Vagina (tissue), 2 donors: Measurements from ENCODE around the gene HDAC10. TPM values are rescaled to one million over a fixed set of nuclear protein-coding genes. Genes with fewer than 3 reads are reported as not detected.

Experiments
- DNase-seq, 2 donors: peaks; one replicate each; pipeline ENCODE4 v3.0.0-alpha.2; 2017; ENCODE audit errors: extremely low spot score in 2 of 2
- H3K27ac ChIP-seq: fragments of 200-600 bp; sonication (generic); one replicate; pipeline ENCODE4 v1.5.1; 2019
- H3K27me3 ChIP-seq: fragments of 200-600 bp; sonication (generic); one replicate; pipeline ENCODE4 v1.5.1; 2019
- H3K36me3 ChIP-seq, 2 donors: fragments of 200-600 bp; sonication (generic); one replicate each; pipeline ENCODE4 v1.5.1; 2017 to 2019
- H3K4me1 ChIP-seq: fragments of 200-600 bp; sonication (generic); one replicate; pipeline ENCODE4 v1.5.1; 2019
- H3K4me3 ChIP-seq, 2 donors: fragments of 200-600 bp; sonication (generic); 1 replicate in 1 of 2; 2 replicates in 1 of 2; pipeline ENCODE4 v1.5.1; 2016 to 2019
- H3K9me3 ChIP-seq: fragments of 200-600 bp; sonication (generic); one replicate; pipeline ENCODE4 v1.5.1; 2019
- POLR2A ChIP-seq, 2 donors: fragments of 450-650 bp; IDR thresholded peaks; one replicate each; pipeline ENCODE4 v1.6.1; 2017; ENCODE audit warnings: antibody characterized with exemption in 2 of 2, mild to moderate bottlenecking in 2 of 2, moderate library complexity in 2 of 2
- POLR2AphosphoS5 ChIP-seq, 2 donors: sonication (generic); formaldehyde crosslinking; IDR thresholded peaks; one replicate each; pipeline ENCODE4 v1.9.0; 2017; ENCODE audit warnings: antibody characterized with exemption in 2 of 2, mild to moderate bottlenecking in 2 of 2, low read depth in 1 of 2; ENCODE audit not compliant: insufficient read depth in 1 of 2
- intact Hi-C: fragments of 100-400 bp; cut with DNase I; formaldehyde crosslinking; loops from one replicate; pipeline ENCODE4 v1.15.1; 2023
- total RNA-seq: library from RNA; depleted of rRNA; stranded (reverse); fragments of >200 nt; gene quantifications from one replicate; pipeline ENCODE4 v1.2.3, GENCODE V29; 2016
- TF ChIP-seq, protein P1 (sequence below), 3 experiments: fragments of 450-650 bp in 2 of 3; fragments of 200-600 bp in 1 of 3; sonication (generic) in 1 of 3; IDR thresholded peaks; one replicate each; pipeline ENCODE4 v1.5.1; 2017 to 2019; ENCODE audit warnings: antibody characterized with exemption in 3 of 3, mild to moderate bottlenecking in 2 of 3, moderate library complexity in 2 of 3

The HDAC10 gene
- total RNA-seq, 1 donor from 2014 or later: 29.2 TPM

DNA sequence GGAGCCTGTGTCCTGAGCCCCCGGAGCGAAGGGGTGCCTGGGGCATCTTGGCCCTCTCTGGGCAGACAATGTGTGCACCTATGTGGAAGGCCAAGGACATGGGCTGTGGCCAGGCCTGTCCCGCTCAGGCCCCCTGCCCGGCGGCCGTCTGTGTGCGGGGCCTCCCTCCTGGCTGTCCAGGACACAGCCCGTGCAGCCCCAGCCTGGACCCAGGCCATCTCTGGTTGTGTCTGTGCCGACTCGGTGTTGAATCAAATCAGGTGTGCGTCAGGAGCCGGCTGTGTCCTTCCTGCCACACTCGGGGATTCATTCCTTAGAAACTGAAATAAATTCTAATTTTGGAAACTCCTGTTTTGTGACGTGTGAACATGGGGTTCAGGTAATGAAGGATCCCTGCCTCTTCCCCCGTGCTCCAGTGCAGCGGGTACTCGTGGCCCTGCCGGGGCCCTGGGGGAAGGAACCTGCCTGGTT lies 51.8 kb downstream of the HDAC10 start:
- Histone ChIP-seq H3K4me1 (peaks cover 32% of the 10 kb centered on the region), H3K36me3 (peaks cover 0 to 25% of the 10 kb centered on the region in 2 donors), H3K27ac (no peak overlapping the region), H3K4me3 (no peak overlapping the region), H3K27me3 (no peaks in the 10 kb centered on the region), H3K9me3 (no peaks in the 10 kb centered on the region)
- no peak for DNase-seq
- TF ChIP-seq, protein P1, sequence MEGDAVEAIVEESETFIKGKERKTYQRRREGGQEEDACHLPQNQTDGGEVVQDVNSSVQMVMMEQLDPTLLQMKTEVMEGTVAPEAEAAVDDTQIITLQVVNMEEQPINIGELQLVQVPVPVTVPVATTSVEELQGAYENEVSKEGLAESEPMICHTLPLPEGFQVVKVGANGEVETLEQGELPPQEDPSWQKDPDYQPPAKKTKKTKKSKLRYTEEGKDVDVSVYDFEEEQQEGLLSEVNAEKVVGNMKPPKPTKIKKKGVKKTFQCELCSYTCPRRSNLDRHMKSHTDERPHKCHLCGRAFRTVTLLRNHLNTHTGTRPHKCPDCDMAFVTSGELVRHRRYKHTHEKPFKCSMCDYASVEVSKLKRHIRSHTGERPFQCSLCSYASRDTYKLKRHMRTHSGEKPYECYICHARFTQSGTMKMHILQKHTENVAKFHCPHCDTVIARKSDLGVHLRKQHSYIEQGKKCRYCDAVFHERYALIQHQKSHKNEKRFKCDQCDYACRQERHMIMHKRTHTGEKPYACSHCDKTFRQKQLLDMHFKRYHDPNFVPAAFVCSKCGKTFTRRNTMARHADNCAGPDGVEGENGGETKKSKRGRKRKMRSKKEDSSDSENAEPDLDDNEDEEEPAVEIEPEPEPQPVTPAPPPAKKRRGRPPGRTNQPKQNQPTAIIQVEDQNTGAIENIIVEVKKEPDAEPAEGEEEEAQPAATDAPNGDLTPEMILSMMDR (IDR thresholded peaks at IDR 0.05): no peak
- intact Hi-C loops: loop anchor here (10.0 kb wide), 1 partner anchor 274 kb away; no protein-coding TSS in a partner anchor

GRCh38 chr22:50198624-50199017 lies 52.4 kb downstream of the HDAC10 start:
- H3K27ac ChIP-seq: no peak overlapping the region
- peaks cover 0 to 24% of the 10 kb centered on the region in 2 donors for H3K36me3 ChIP-seq
- H3K9me3 ChIP-seq: no peaks in the 10 kb centered on the region
- H3K4me3 ChIP-seq: no peak overlapping the region
- H3K4me1 ChIP-seq: peaks cover 32% of the 10 kb centered on the region
- intact Hi-C loops: loop anchor here (10.0 kb wide), 1 partner anchor 274 kb away; no protein-coding TSS in a partner anchor
- no peak for DNase-seq
- no peaks in the 10 kb centered on the region for H3K27me3 ChIP-seq
- TF ChIP-seq, protein P1 (IDR thresholded peaks at IDR 0.05): no peak
- TF ChIP-seq POLR2A (IDR thresholded peaks at IDR 0.05): no peak
- TF ChIP-seq POLR2AphosphoS5 (IDR thresholded peaks at IDR 0.05; ENCODE audit: insufficient read depth in 1 of 2, low read depth in 1 of 2): no peak

DNA sequence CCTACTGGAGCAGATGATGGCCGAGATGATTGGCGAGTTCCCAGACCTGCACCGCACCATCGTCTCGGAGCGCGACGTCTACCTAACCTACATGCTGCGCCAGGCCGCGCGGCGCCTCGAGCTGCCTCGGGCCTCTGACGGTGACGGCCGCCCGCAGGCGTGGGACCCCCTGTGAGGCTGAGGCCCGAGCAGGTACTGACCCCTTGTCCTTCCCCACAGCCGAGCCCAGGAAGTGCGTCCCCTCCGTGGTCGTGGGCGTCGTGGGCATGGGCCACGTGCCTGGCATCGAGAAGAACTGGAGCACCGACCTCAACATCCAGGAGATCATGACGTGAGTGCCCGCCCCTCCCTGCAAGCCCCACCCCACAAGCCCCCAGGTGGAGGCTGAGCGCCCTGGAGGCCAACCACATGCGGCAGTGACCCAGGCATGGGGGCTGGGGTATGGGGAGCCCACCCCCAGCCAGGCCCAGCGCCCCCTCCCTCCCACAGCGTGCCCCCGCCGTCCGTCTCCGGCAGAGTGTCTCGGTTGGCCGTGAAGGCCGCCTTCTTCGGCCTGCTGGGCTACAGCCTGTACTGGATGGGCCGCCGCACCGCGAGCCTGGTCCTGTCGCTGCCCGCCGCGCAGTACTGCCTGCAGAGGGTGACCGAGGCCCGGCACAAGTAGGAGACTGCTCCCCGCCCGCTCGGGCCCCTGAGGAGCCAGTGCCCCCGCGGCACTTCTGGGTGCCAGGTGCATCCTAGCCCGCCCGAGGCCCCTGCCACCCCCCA lies 53.0 kb downstream of the HDAC10 start:
- H3K27me3 ChIP-seq: no peaks in the 10 kb centered on the region
- DNase-seq: no peak
- no peaks in the 10 kb centered on the region for H3K9me3 ChIP-seq
- H3K4me3 ChIP-seq: no peak overlapping the region
- H3K4me1 ChIP-seq: peaks cover 34% of the 10 kb centered on the region
- H3K27ac ChIP-seq: no peak overlapping the region
- H3K36me3 ChIP-seq: peaks cover 0 to 24% of the 10 kb centered on the region in 2 donors
- intact Hi-C loops: loop anchor here (10.0 kb wide), 1 partner anchor 273 kb away; no protein-coding TSS in a partner anchor
- TF ChIP-seq POLR2A (IDR thresholded peaks at IDR 0.05): no peak
- TF ChIP-seq POLR2AphosphoS5 (IDR thresholded peaks at IDR 0.05; ENCODE audit: insufficient read depth in 1 of 2, low read depth in 1 of 2): no peak
- TF ChIP-seq, protein P1 (IDR thresholded peaks at IDR 0.05): no peak

- Histone ChIP-seq H3K27me3 (no peaks in the 10 kb centered on the region), H3K27ac (no peak overlapping the region), H3K4me1 (peaks cover 34% of the 10 kb centered on the region), H3K9me3 (no peaks in the 10 kb centered on the region), H3K36me3 (peaks cover 0 to 24% of the 10 kb centered on the region in 2 donors), H3K4me3 (no peak overlapping the region)
- TF ChIP-seq POLR2A (IDR thresholded peaks at IDR 0.05) (no peak), POLR2AphosphoS5 (IDR thresholded peaks at IDR 0.05; ENCODE audit: insufficient read depth in 1 of 2, low read depth in 1 of 2) (no peak)
- TF ChIP-seq, protein P1 (IDR thresholded peaks at IDR 0.05): no peak
- no peak for DNase-seq
- intact Hi-C loops: loop anchor here (10.0 kb wide), 1 partner anchor 272 kb away; no protein-coding TSS in a partner anchor
Observed at GRCh38 chr22:50197000-50197800, 53.9 kb downstream of the HDAC10 start.
